ENCODE results near the gene LRMDA. TPM values are rescaled to one million over a fixed set of nuclear protein-coding genes. Genes with fewer than 3 reads are reported as not detected.
"Not testable (repeated sequence)": the region's sequence is repeated elsewhere in the genome, so short reads cannot be mapped to it uniquely, and the experiment has no call there.

LRMDA gene
- total RNA-seq, 2 donors from 2014 or later = 9.6 to 12.6 TPM

DNA sequence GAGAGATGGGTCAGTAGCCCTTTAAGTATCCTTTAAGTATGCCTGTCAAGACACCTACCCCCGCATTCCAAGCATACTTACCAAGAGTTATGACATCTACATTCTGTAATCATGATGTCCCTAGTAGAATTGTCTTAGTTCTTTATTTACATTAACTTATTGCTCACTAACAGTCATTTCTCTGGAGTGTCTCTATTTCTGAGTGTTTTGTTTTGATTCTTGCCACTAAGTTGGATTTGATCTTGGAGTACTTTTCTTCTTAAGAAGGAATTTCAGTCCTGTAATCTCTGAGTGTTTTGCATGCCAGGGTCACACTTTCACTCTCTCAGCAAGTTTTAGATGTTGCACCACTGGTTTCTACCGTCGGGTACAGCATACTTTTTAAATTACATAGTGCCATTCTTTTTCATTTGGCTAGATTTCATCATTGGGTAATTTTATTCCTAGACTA, 1152.3 kb downstream of the LRMDA start:
- H3K27ac ChIP-seq = no peak overlapping the region
- H3K4me1 ChIP-seq (replicated peaks) = no peaks in the 10 kb centered on the region
- H3K36me3 ChIP-seq = no peaks in the 10 kb centered on the region
- TF ChIP-seq, protein P1, sequence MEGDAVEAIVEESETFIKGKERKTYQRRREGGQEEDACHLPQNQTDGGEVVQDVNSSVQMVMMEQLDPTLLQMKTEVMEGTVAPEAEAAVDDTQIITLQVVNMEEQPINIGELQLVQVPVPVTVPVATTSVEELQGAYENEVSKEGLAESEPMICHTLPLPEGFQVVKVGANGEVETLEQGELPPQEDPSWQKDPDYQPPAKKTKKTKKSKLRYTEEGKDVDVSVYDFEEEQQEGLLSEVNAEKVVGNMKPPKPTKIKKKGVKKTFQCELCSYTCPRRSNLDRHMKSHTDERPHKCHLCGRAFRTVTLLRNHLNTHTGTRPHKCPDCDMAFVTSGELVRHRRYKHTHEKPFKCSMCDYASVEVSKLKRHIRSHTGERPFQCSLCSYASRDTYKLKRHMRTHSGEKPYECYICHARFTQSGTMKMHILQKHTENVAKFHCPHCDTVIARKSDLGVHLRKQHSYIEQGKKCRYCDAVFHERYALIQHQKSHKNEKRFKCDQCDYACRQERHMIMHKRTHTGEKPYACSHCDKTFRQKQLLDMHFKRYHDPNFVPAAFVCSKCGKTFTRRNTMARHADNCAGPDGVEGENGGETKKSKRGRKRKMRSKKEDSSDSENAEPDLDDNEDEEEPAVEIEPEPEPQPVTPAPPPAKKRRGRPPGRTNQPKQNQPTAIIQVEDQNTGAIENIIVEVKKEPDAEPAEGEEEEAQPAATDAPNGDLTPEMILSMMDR (IDR thresholded peaks at IDR 0.05) = no peak
- no peak for TF ChIP-seq POLR2A (IDR thresholded peaks at IDR 0.05)
- no peak for TF ChIP-seq POLR2AphosphoS5 (IDR thresholded peaks at IDR 0.05)
- WGBS = 28% methylated on average over 3 of the region's 3 CpGs
- H3K4me3 ChIP-seq = no peak overlapping the region
- DNase-seq (ENCODE audit: low spot score) = no peak
- intact Hi-C loops (cut with DNase I) = no loop called here
- H3K9me3 ChIP-seq = no peaks in the 10 kb centered on the region
- H3K27me3 ChIP-seq (replicated peaks; ENCODE audit: insufficient read depth) = no peaks in the 10 kb centered on the region

DNA sequence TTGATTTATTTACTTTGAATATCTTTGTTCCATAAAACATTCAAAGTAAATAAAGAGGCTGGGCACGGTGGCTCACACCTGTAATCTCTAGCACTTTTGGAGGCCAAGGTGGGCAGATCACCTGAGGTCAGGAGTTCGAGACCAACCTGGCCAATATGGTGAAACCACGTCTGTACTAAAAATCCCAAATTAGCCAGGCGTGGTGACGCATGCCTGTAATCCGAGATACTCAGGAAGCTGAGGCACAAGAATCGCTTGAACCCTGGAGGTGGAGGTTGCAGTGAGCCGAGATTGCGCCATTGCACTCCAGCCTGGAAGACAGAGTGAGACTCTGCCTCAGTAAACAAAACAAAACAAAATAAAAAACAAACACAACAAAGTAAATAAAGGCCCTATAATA, 1153.0 kb downstream of the LRMDA start:
- H3K27me3 ChIP-seq (replicated peaks; ENCODE audit: insufficient read depth); DNase-seq (ENCODE audit: low spot score); H3K36me3 ChIP-seq; H3K4me1 ChIP-seq (replicated peaks); H3K27ac ChIP-seq; H3K4me3 ChIP-seq; H3K9me3 ChIP-seq; intact Hi-C loops (cut with DNase I): not testable (repeated sequence)
- WGBS = 80% methylated on average over 9 of the region's 9 CpGs

MicroRNAs within 50 kb of the gene (microRNA counts, 767-probe panel; counts per million panel counts)
- microRNA hsa-miR-606 = 431 to 2,000 counts per million in 2 donors

Small RNA genes lying within 50 kb of the gene (microRNA-seq; reads per million reads assigned to microRNA genes)
- not detected for gene MIR606

Small RNA genes lying within 50 kb of the gene (small RNA-seq; reads per million reads assigned to genes)
- 0 reads per million in 2 donors for gene MIR606
- gene RN7SL518P = 0 reads per million in 2 donors
- gene RNU6-673P = 0 reads per million in 2 donors

Other genes with a start within 250 kb of the LRMDA start
- gene VDAC2, start 220.8 kb upstream of the LRMDA start, total RNA-seq = 100 to 1,000 TPM; 112 to 121 TPM
- 10 to 100 TPM; 26.8 to 49.3 TPM for gene COMTD1, start 195.7 kb upstream of the LRMDA start, total RNA-seq
- 10 to 100 TPM; 23.9 to 33.7 TPM for gene ZNF503, start 29.9 kb upstream of the LRMDA start, total RNA-seq